ENCODE data around the gene DEPDC1B. TPM values are rescaled to one million over a fixed set of nuclear protein-coding genes. Genes with fewer than 3 reads are reported as not detected.
"Not testable (repeated sequence)": the region's sequence is repeated elsewhere in the genome, so short reads cannot be mapped to it uniquely, and the experiment has no call there.

Gene DEPDC1B
- total RNA-seq, 1 experiment from 2014 or later: 38.3 TPM

DNA sequence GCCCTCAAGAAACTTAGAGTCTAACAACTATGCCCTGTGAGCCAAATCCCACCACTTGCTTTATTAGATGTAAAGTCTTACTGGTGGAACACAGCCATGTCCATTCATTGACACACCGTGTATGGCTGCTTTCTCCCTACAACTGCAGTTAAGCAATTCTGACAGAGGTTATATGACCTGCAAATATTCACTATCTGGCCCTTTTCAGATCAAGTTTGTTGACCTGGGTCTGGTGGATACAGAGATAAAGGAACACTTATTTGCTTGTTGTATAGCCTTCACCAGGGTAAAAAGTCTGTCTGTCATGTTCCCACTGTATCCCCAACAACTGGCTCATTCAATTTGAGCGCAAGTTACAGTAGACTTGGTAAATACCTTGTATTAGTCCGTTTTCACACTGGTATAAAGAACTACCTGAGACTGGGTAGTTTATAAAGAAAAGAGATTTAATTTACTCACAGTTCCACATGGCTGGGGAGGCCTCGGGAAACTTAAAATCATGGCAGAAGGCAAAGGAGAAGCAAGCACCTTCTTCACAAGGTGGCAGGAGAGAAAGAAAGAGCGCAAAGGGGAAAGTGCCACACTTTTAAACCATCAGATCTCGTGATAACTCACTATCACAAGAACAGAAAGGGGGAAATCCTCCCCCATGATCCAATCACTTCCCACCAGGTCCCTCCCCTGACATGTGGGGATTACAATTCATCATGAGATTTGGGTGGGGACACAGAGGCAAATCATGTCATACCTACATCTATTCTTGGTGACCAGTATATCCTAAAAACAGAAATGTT lies 27.9 kb downstream of the DEPDC1B start:
- in situ Hi-C loops (cut with HindIII; ENCODE audit: low pct_unique_long_range_greater_than_20kb, low sequenced_read_pairs): no loop called here
- DNase-seq (ENCODE audit: low read depth): no peak

DNA sequence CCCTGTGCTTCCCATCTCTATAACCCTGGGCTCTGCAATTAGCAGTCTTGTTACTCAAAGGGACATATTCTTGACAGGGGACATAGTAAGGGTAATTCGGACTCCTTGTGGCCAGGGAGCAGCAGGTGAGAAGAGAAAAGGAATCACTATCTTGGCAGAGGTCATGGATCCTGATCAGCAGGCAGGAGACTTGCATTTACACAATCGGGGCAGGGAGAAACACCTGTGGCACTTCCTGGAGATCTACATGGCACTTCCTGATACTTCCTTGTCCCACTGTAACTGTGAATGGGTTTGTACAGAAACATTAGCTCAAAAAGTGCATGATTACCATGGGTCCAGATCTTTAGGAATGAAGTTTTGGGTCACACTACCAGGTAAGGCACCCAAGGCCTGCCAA lies 29.2 kb downstream of the DEPDC1B start:
- no peak for DNase-seq (ENCODE audit: low read depth)
- in situ Hi-C loops (cut with HindIII; ENCODE audit: low pct_unique_long_range_greater_than_20kb, low sequenced_read_pairs): no loop called here

DNA sequence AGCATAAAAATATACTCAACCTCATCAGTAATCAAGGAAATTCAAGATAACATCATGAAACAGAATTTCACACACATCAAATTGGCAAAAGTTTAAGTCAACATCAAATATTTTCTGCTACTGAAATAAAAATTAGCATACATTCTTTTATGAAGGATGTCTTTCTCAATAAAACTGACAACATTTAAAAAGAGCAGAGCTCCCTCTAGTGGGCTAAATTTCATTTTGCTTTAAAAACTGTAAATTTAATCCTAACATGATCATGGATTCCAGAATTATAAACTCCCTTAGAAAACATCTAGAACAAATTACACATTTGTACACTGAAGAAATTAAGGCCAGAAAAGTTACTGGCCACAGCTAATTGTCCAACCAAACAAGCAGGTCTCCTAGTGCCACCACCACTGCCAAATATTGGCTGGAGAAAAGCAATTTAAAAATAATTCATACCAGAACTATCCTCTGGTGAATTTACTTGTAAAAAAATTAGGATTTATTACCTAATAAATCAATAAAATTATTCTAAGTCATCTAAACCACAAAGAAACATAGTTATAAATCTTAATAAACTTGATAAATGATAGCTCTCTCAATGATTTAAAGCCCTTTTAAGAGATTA lies 31.2 kb downstream of the DEPDC1B start:
- no peak for DNase-seq (ENCODE audit: low read depth)
- in situ Hi-C loops (cut with HindIII; ENCODE audit: low pct_unique_long_range_greater_than_20kb, low sequenced_read_pairs): no loop called here

DNA sequence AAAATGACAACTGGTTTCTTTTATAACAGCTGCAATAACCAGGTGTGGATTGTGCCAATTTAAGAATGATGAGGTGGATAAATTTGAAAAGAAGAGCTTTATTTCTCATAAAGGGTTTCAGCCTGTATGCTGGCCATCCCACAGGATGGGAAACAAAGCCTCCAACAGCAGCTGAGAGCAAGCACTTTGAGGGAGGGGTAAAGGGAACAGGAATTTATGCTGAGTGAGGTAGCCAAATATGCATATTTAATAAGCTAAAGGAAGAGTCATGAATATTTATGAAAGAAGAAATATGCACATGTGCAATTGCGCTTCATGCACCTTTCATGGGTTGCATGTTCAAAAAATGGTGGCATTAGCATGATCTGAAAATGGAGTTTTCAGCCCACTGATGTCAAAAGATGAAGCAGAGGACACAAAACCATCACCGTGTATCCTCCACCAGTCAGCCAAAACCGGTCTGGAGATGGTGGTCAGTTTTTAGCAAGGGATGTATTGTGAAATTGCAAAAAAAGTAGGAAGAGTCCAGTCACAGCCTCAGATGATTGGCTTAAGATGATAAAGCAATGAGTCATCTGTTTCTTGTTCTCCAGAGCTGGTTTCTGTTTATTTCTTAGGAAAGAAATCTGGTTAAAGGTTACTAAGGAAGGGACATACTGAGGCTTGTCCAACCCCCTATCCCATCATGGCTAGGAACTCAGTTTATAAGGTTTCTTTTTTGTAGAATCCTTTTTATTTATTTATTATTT lies 47.9 kb downstream of the DEPDC1B start:
- in situ Hi-C loops (cut with HindIII; ENCODE audit: low pct_unique_long_range_greater_than_20kb, low sequenced_read_pairs): no loop called here
- DNase-seq (ENCODE audit: low read depth): peak; percentile 72

DNA sequence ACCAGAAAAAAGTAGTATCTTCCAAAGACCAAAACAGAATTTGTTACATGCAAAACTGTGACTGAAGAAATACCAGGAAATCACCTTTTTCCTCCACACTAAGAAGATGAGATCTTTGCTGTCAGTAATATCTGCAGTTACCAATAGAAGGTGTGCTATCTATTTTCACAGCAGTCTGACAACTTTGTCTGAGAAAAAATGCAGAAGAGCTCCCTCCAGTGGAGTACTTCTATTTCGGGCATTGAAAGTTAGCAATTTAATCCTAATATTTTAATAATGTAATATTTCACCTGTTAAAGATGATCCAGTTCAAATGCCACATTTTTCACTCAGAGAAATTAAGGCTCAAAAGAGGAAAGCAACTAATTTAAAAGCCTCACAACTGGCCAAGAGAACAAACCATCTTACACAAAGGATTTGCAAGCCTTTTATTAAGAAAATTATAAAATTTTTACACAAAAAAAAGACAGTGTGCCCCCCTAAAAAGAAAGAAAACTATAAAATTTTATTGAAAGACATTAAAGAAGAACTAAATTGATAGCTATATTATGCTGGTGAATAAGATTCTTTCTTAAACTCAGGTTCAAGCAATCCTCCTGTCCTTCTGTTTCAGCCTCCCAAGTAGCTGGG lies 50.6 kb downstream of the DEPDC1B start:
- peak; percentile 12 for DNase-seq (ENCODE audit: low read depth)
- in situ Hi-C loops (cut with HindIII; ENCODE audit: low pct_unique_long_range_greater_than_20kb, low sequenced_read_pairs): no loop called here

DNA sequence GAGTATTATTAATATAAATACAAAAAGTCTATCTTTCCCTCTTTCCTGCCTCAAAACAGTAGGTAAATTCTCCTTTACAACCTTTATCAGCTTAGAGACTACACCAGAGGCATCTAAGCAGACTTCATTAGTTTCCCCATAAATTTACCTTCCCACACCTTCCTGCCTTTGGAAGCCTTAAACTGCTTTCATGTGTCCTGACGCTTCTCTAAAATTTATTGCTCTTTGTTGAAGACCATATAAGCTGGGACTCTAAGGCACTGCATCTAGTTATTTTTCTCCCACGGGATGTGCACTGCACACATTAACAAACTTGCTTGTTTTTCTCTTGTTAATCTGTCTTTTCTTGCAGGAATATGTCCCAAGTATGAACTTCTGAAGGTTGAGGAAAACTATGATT lies 51.8 kb downstream of the DEPDC1B start:
- DNase-seq (ENCODE audit: low read depth): no peak
- in situ Hi-C loops (cut with HindIII; ENCODE audit: low pct_unique_long_range_greater_than_20kb, low sequenced_read_pairs): no loop called here

DNA sequence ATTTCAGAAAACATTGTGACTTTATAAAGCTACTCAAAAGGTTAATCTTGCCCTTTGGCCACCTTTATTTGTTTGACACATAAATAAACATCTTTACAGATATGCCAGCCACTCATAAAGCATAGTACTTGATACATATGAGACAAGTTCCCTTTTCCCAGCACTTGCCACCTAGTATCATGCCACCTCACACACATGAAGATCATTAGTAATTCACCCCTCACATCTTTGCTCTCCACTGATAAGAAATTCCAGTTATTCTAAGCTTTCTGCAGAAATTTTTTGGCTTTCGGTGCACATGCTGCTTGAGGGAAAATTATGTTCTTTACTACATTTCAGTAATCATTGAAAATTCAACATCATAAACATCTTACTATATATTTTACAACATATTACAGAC lies 59.1 kb downstream of the DEPDC1B start:
- DNase-seq (ENCODE audit: low read depth): no peak
- in situ Hi-C loops (cut with HindIII; ENCODE audit: low pct_unique_long_range_greater_than_20kb, low sequenced_read_pairs): no loop called here

DNA sequence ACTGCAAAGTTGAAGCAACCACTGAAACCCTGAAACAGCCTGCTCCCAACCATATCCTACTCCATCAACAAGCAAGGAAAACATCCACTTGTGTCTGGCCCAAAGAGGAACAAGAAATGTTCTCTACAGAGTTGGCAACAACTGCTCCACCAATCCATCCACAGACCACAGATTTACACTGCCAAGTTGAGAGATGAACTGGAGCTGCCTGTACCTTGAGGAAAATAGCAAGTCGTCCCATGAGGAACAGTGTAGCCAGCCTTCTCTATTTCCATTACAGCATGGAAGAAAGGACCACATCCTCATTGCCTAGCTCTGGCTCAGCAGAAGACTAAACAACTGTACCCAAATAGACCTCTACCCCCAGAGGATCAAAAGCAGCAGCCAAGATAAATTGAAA lies 60.4 kb downstream of the DEPDC1B start:
- no peak for DNase-seq (ENCODE audit: low read depth)
- in situ Hi-C loops (cut with HindIII; ENCODE audit: low pct_unique_long_range_greater_than_20kb, low sequenced_read_pairs): no loop called here

DNA sequence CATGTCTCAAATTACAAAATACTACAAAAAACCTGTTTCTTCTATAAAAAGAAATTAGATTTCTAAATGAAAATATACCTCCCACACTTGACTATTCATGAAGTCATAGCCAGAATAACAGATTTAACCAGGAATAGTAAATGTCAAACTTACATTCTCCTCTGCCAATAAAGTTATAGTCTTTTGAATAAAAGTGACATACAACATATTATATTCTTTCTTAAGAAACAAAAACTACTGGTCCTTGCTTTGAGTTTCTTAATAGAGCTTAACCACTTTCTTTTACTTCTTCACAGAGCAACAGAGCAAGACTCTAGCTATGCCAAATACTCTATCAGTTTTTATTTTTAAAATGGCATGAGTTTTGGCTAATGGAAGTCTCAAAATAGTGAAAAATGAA lies 61.7 kb downstream of the DEPDC1B start:
- in situ Hi-C loops (cut with HindIII; ENCODE audit: low pct_unique_long_range_greater_than_20kb, low sequenced_read_pairs): no loop called here
- DNase-seq (ENCODE audit: low read depth): no peak

DNA sequence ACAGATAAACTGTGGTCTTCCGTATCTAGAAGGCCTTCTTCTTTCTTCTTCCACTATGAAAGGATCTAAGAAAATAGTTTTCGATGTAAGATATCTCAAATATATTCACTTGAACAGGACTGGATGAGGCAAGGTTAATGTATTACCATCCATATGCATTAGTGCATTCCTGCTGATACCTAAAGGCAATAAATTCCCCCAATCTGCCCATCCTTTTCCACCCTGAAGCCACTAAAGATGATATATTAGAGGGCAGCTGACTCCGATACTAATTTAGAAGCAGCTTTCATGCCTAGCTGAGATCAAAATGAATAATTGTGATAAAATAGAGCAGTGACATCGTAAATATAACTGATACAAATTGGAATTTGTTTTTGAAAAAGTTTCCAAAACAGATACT lies 63.3 kb downstream of the DEPDC1B start:
- in situ Hi-C loops (cut with HindIII; ENCODE audit: low pct_unique_long_range_greater_than_20kb, low sequenced_read_pairs): no loop called here
- DNase-seq (ENCODE audit: low read depth): no peak

DNA sequence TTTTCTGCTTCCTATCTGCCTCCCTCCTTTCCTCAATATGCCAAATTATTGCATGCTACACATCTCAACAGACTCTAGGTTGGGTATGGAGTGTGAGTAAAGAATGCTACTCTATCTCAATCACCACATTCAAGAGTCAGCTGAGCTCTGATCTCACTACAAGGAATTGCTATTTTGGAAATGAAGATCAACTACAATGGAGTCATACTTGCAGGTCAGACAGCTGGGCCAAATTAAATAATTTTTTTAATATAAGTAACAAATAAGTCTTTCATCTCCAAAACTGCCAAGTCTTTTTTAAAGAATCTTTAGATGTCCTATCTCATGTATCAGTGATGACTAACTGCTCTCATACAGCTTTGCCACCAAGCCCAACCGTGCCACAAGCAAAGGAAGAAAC lies 64.0 kb downstream of the DEPDC1B start:
- in situ Hi-C loops (cut with HindIII; ENCODE audit: low pct_unique_long_range_greater_than_20kb, low sequenced_read_pairs): no loop called here
- no peak for DNase-seq (ENCODE audit: low read depth)

DNA sequence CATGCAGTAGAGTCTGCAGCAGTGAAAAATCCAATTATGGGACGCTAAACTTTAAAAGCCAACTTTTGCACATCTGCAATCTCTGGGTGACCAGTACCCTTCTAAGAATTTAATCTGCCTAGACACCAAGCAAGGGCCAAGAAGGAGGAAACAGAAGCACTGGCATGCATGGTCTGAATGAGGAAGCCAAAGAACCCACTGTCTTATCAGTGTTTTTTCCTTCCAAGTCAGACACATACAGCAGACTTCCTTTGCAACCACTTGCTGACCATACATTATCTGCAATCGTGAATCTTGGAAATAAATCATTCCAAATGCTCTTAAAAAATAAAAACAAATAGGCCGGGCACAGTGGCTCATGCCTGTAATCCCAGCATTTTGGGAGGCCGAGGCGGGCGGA lies 65.9 kb downstream of the DEPDC1B start:
- DNase-seq (ENCODE audit: low read depth): no peak
- in situ Hi-C loops (cut with HindIII; ENCODE audit: low pct_unique_long_range_greater_than_20kb, low sequenced_read_pairs): no loop called here

DNA sequence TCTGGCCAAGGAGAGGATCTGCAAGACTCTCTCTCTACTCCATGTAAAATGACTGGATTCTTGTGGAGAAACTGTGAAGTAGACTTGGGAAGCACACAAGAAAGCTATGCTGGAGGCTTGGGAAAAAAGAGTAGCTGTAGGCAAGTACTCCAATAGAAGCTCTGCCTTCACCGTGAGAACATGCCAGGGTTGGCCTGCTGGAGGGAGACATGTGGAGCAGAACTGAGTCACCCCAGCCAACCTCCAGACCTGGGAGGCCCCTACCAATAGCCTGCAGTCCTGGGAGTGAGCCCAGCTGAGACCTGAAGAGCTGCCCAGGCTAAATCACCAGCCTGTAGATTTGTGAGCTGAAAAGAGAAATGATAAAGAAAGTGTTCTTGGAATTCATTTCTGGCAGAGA lies 66.6 kb downstream of the DEPDC1B start:
- in situ Hi-C loops (cut with HindIII; ENCODE audit: low pct_unique_long_range_greater_than_20kb, low sequenced_read_pairs): no loop called here
- DNase-seq (ENCODE audit: low read depth): no peak

DNA sequence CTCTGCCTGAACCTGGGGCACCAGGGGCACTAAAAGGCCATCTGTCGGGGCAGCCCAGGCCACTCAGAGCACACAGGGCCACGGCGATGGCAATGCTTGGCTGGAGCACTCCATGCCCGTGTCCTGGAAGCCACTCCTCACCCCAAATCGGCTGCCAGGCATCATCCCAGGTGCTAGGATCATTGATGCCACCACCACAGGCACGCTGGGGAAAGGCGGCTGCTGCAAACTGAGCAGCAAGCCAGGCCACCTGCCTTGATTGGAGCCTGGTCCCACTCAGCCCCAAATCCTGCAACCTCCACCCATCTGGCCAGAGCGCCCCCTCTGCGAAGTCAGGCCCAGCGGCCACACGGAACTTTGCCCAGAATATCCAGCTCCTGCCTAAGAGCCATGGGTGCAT lies 67.8 kb downstream of the DEPDC1B start:
- in situ Hi-C loops (cut with HindIII; ENCODE audit: low pct_unique_long_range_greater_than_20kb, low sequenced_read_pairs): no loop called here
- DNase-seq (ENCODE audit: low read depth): no peak

DNA sequence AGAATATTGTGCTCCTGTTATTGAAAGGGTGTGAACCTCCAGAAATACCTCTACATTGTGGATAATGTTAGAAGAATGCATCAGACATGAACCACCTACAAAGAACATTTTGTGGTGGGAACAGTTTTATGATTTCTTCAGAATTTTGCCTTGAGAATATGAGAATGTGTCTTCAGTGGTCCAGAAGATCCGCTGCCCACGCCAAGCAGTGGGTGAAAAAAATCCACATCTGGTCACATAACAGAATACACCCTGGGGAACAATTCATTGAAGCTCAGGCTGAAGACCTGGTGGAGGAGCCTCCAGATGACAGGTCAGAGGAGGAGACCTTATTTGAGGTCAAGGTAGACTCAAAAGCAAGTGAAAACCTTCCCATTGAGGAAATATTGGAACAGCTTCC lies 69.1 kb downstream of the DEPDC1B start:
- DNase-seq (ENCODE audit: low read depth): no peak
- in situ Hi-C loops (cut with HindIII; ENCODE audit: low pct_unique_long_range_greater_than_20kb, low sequenced_read_pairs): no loop called here

DNA sequence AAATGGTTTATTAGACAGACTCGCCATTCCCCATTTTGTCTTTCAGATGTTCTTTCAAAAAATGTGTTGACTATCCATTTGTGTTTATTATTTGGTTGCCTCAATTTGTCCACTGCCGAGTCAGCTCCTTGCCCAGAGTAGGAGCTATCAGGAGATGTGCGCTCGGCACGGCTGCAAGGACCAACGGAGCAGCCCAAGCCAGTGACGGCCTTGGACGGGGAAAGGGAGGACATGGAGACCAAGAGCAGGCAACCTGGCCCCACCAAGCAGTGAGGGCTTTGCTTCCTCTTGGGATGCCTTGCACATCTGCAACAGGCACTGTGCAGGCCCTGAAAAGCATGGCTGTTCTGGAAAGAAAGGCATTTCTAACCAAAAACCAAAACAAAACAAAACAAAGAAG lies 69.8 kb downstream of the DEPDC1B start:
- in situ Hi-C loops (cut with HindIII; ENCODE audit: low pct_unique_long_range_greater_than_20kb, low sequenced_read_pairs): no loop called here
- no peak for DNase-seq (ENCODE audit: low read depth)

DNA sequence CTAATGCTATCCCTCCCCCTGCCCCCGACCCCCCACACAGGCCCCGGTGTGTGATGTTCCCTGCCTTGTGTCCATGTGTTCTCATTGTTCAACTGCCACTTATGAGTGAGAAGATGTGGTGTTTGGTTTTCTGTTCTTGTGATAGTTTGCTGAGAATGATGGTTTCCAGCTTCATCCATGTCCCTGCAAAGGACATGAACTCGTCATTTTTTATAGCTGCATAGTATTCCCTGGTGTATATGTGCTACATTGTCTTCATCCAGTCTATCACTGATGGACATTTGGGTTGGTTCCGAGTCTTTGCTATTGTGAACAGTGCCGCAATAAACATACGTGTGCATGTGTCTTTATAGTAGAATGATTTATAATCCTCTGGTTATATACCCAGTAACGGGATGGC lies 75.1 kb downstream of the DEPDC1B start:
- in situ Hi-C loops (cut with HindIII; ENCODE audit: low pct_unique_long_range_greater_than_20kb, low sequenced_read_pairs); DNase-seq (ENCODE audit: low read depth): not testable (repeated sequence)

DNA sequence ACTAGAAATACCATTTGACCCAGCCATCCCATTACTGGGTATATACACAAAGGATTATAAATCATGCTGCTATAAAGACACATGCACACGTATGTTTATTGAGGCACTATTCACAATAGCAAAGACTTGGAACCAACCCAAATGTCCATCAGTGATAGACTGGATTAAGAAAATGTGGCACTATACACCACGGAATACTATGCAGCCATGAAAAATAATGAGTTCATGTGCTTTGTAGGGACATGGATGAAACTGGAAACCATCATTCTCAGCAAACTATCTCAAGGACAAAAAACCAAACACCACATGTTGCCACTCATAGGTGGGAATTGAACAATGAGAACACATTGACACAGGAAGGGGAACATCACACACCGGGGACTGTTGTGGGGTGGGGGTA lies 79.2 kb downstream of the DEPDC1B start:
- DNase-seq (ENCODE audit: low read depth); in situ Hi-C loops (cut with HindIII; ENCODE audit: low pct_unique_long_range_greater_than_20kb, low sequenced_read_pairs): not testable (repeated sequence)

DNA sequence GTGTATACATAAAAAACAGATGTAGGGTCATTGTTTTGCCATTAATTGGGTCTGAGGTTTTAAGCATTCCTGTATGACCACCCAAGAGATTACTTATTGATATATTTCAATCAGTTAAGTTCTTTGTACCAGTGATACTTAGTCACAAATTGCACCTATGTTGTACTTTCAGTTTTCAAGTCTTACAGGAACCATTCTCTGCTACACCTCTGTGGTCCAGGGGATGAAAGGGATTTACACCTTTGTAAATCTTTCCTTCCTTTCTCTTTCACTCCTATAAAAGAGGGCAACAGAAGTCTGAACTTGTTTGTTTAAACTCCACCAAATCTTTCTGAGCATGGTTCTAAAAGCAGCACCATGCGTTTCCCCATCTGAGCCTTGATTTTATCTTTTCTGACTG lies 86.1 kb downstream of the DEPDC1B start:
- in situ Hi-C loops (cut with HindIII; ENCODE audit: low pct_unique_long_range_greater_than_20kb, low sequenced_read_pairs): no loop called here
- DNase-seq (ENCODE audit: low read depth): no peak
